RWPE2 (cell line): ENCODE measurements around the gene NFATC2IP.

ENCODE experiments used
- ATAC-seq: fragments of 200-7000 bp; cut with Tn5 transposase; 3 replicates; pipeline ENCODE4 v1.9.1; 2021; ENCODE audit warnings: low read depth
- DNase-seq: peaks from one replicate; pipeline ENCODE4 v3.0.0-alpha.2; 2020; ENCODE audit warnings: low spot score
- H3K27ac ChIP-seq: fragments of 450-650 bp; 2 replicates; pipeline ENCODE4 v1.5.1; 2017; ENCODE audit warnings: mild to moderate bottlenecking; ENCODE audit not compliant: poor library complexity, severe bottlenecking
- H3K27me3 ChIP-seq: fragments of 250-450 bp; sonication (Bioruptor Pico); 2 replicates; pipeline ENCODE4 v1.5.1; 2021; ENCODE audit warnings: mild to moderate bottlenecking, moderate library complexity; ENCODE audit not compliant: insufficient read depth, poor library complexity, severe bottlenecking
- H3K36me3 ChIP-seq: fragments of 250-450 bp; sonication (Bioruptor Pico); 2 replicates; pipeline ENCODE4 v1.5.1; 2020; ENCODE audit warnings: low read depth, mild to moderate bottlenecking, moderate library complexity
- H3K4me1 ChIP-seq: fragments of 250-450 bp; sonication (Bioruptor Pico); 2 replicates; pipeline ENCODE4 v1.5.1; 2021; ENCODE audit warnings: mild to moderate bottlenecking, moderate library complexity; ENCODE audit not compliant: insufficient read depth, poor library complexity, severe bottlenecking
- H3K4me3 ChIP-seq: fragments of 250-450 bp; sonication (Bioruptor Pico); 2 replicates; pipeline ENCODE4 v1.5.1; 2021; ENCODE audit warnings: mild to moderate bottlenecking, moderate library complexity; ENCODE audit not compliant: severe bottlenecking
- H3K9me3 ChIP-seq: fragments of 250-450 bp; sonication (Bioruptor Pico); 2 replicates; pipeline ENCODE4 v1.5.1; 2021; ENCODE audit warnings: mild to moderate bottlenecking, moderate library complexity; ENCODE audit not compliant: severe bottlenecking
- TF ChIP-seq, protein P1 (sequence below): fragments of 450-650 bp; IDR thresholded peaks from one replicate; pipeline ENCODE4 v1.5.1; 2017; ENCODE audit warnings: mild to moderate bottlenecking, moderate library complexity; ENCODE audit not compliant: poor library complexity, severe bottlenecking

Gene NFATC2IP

DNA sequence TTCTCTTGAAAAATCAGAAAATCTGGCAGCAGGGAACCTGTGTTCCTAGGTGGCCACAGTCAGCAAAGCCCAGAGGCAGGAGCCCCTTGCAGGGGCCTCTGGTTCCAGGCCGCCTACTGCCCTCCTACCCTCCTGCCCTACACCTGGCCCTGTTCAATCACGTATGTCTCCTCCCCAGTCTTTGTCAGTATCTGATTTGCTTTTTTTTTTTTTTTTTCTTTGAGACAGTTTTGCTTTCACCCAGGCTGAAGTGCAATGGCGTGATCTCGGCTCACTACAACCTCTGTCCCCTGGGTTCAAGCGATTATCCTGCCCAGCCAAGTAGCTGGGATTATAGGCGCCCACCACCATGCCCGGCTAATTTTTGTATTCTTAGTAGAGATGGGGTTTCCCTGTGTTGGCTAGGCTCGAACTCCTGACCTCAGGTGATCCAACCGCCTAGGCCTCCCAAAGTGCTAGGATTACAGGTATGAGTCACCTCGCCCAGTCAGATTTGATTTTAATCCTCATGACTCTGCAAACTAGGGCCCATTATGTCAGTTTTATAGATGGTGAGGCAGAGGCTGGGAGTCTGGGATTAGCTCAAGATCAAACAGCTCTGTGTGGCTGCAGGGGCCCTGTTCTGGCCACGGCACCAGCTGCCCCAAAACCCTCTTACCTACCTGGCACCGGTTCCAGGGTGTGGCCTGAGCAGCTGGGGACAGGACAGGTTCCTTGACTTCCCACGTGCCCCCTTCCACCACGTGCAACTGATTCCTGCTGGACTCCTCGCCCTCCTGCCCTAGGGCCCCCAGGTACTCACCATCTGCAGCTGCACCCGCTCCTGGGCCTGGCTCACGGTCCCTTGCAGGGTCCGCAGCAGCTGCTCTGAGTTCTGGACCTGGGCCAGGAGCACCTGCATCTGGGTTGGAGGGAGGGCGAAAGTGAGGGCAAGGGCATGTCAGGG is 40.4 kb upstream of the NFATC2IP start:
- TF ChIP-seq, protein P1, sequence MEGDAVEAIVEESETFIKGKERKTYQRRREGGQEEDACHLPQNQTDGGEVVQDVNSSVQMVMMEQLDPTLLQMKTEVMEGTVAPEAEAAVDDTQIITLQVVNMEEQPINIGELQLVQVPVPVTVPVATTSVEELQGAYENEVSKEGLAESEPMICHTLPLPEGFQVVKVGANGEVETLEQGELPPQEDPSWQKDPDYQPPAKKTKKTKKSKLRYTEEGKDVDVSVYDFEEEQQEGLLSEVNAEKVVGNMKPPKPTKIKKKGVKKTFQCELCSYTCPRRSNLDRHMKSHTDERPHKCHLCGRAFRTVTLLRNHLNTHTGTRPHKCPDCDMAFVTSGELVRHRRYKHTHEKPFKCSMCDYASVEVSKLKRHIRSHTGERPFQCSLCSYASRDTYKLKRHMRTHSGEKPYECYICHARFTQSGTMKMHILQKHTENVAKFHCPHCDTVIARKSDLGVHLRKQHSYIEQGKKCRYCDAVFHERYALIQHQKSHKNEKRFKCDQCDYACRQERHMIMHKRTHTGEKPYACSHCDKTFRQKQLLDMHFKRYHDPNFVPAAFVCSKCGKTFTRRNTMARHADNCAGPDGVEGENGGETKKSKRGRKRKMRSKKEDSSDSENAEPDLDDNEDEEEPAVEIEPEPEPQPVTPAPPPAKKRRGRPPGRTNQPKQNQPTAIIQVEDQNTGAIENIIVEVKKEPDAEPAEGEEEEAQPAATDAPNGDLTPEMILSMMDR: no peak
- no peak overlapping the region for H3K4me3 ChIP-seq
- H3K4me1 ChIP-seq: no peaks in the 10 kb centered on the region
- peaks cover 8% of the 10 kb centered on the region; the same call in 1 of the 2 replicates for H3K36me3 ChIP-seq
- no peak for DNase-seq
- peak; percentile 64 for ATAC-seq
- H3K27ac ChIP-seq: no peak overlapping the region
- no peaks in the 10 kb centered on the region for H3K27me3 ChIP-seq
- H3K9me3 ChIP-seq: no peaks in the 10 kb centered on the region

DNA sequence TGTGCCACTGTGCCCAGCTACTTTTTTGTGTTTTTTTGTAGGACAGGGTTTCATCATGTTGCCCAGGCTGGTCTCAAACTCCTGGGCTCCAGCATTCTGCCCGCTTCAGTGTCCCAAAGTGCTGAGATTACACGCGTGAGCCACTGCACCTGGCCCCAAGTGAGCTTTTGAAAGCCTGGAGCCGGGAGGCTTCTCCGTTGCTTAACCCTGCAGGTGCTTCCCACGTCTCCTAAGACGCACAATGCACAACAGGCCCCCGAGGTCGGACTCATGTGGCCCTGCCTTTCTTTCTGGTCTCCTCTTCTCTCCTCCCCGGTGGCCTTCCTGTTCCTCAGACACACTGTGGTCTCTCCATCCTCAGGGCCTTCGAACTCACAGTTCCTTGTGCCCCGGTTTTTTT is 38.2 kb upstream of the NFATC2IP start:
- Histone ChIP-seq H3K36me3 (peaks cover 17% of the 10 kb centered on the region), H3K27ac (no peak overlapping the region), H3K4me1 (no peaks in the 10 kb centered on the region), H3K4me3 (no peak overlapping the region), H3K9me3 (no peaks in the 10 kb centered on the region), H3K27me3 (no peaks in the 10 kb centered on the region)
- TF ChIP-seq, protein P1: no peak
- DNase-seq: no peak
- no peak for ATAC-seq

DNA sequence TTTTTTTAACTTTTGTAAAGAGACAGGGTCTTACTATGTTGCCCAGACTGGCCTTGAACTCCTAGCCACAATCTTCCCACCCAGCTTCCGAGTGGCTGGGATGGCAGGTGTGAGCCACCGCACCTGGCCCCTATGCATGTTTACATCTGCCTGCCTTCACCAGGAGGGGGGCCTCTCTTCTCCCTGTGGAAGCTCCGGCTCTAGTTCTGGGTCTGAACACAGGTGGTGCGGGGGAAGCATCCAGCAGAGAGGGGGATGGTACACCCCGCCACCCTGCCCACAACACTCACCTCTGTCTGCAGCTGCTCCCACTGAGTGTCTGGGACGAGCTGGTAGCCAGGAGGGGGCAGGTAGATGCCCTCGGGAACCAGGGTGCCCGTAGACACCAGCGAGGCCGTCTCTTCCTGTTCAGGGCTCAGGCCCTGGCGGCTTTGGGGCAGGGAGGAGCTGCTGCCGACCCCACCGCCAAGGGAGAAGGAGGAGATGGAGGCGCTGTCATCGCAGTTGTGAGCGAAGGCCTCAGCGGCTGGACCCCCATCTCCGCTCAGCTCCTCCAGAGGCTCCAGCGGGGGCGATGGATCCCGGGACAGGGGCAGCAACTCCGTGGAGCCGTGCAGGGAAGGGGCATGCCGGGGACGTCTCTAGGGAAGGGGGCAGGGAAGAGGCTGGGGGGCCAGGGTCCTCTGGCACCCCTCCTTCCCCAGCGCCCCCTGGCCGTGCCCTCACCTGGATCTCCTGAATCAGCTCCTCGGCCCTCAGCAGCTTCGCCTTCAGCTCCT is 36.6 kb upstream of the NFATC2IP start:
- ATAC-seq (no peak), DNase-seq (no peak)
- Histone ChIP-seq H3K4me3 (no peak overlapping the region), H3K27me3 (no peaks in the 10 kb centered on the region), H3K27ac (no peak overlapping the region), H3K4me1 (no peaks in the 10 kb centered on the region), H3K9me3 (no peaks in the 10 kb centered on the region), H3K36me3 (peaks cover 11% of the 10 kb centered on the region)
- TF ChIP-seq, protein P1: no peak

DNA sequence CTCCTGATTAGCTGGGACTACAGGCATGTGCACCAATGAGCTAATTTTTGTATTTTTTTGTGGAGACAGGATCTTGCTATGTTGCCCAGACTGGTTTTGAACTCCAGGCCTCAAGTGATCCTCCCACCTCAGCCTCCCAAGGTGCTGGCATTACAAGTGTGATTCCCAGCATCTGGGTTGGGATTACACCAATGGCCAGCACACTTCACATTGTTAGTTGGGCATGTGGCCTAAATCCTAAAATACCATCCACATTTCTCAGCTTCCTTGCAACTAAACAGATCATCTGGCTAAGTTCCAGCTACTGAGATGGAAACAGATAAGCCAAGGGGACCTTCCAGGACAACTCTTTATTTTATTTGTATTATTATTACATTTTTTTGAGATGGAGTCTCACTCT is 35.6 kb upstream of the NFATC2IP start:
- Histone ChIP-seq H3K9me3 (no peaks in the 10 kb centered on the region), H3K27ac (no peak overlapping the region), H3K4me1 (no peaks in the 10 kb centered on the region), H3K27me3 (no peaks in the 10 kb centered on the region), H3K4me3 (no peak overlapping the region), H3K36me3 (peaks cover 11% of the 10 kb centered on the region)
- 0 out of 3 replicates have a peak, but pooled peaks have one; percentile 19 for ATAC-seq
- DNase-seq: no peak
- TF ChIP-seq, protein P1: no peak
